Measurements from ENCODE around the gene SLC9A7.

SLC9A7 gene

GRCh38 chrX:46649421-46650260 is 109.3 kb downstream of the SLC9A7 start:
- no peak for DNase-seq (ENCODE audit: extremely low read depth, low read depth)
- TF ChIP-seq CTCF (IDR thresholded peaks at IDR 0.05; ENCODE audit: low read depth, low read length): no peak

- no peak for TF ChIP-seq CTCF (IDR thresholded peaks at IDR 0.05; ENCODE audit: low read depth, low read length)
- DNase-seq (ENCODE audit: extremely low read depth, low read depth): no peak
Measured at GRCh38 chrX:46648660-46649059, 110.3 kb downstream of the SLC9A7 start.

GRCh38 chrX:46647251-46647650 is 111.7 kb downstream of the SLC9A7 start:
- no peak for DNase-seq (ENCODE audit: extremely low read depth, low read depth)

GRCh38 chrX:46645614-46646013 is 113.3 kb downstream of the SLC9A7 start:
- no peak for DNase-seq (ENCODE audit: extremely low read depth, low read depth)

More at GRCh38 chrX:46647251-46647650, 111.7 kb downstream of the SLC9A7 start:
- no peak for TF ChIP-seq CTCF (IDR thresholded peaks at IDR 0.05; ENCODE audit: low read depth, low read length)

GRCh38 chrX:46643636-46644035 is 115.3 kb downstream of the SLC9A7 start:
- no peak for TF ChIP-seq CTCF (IDR thresholded peaks at IDR 0.05; ENCODE audit: low read depth, low read length)
- no peak for DNase-seq (ENCODE audit: extremely low read depth, low read depth)

More at GRCh38 chrX:46645614-46646013, 113.3 kb downstream of the SLC9A7 start:
- no peak for TF ChIP-seq CTCF (IDR thresholded peaks at IDR 0.05; ENCODE audit: low read depth, low read length)

GRCh38 chrX:46642145-46642544 is 116.8 kb downstream of the SLC9A7 start:
- DNase-seq (ENCODE audit: extremely low read depth, low read depth): no peak
- TF ChIP-seq CTCF (IDR thresholded peaks at IDR 0.05; ENCODE audit: low read depth, low read length): peak; percentile 32

GRCh38 chrX:46637938-46638337 is 121.0 kb downstream of the SLC9A7 start:
- no peak for DNase-seq (ENCODE audit: extremely low read depth, low read depth)

More at GRCh38 chrX:46637938-46638337, 121.0 kb downstream of the SLC9A7 start:
- no peak for TF ChIP-seq CTCF (IDR thresholded peaks at IDR 0.05; ENCODE audit: low read depth, low read length)

All from AG09319 (cell line).